ENCODE data around the gene WFDC1. TPM values are rescaled to one million over a fixed set of nuclear protein-coding genes. Genes with fewer than 3 reads are reported as not detected.

The WFDC1 gene
- total RNA-seq, 3 donors from 2014 or later = 0.16 to 3.3 (median 1.3) TPM

DNA sequence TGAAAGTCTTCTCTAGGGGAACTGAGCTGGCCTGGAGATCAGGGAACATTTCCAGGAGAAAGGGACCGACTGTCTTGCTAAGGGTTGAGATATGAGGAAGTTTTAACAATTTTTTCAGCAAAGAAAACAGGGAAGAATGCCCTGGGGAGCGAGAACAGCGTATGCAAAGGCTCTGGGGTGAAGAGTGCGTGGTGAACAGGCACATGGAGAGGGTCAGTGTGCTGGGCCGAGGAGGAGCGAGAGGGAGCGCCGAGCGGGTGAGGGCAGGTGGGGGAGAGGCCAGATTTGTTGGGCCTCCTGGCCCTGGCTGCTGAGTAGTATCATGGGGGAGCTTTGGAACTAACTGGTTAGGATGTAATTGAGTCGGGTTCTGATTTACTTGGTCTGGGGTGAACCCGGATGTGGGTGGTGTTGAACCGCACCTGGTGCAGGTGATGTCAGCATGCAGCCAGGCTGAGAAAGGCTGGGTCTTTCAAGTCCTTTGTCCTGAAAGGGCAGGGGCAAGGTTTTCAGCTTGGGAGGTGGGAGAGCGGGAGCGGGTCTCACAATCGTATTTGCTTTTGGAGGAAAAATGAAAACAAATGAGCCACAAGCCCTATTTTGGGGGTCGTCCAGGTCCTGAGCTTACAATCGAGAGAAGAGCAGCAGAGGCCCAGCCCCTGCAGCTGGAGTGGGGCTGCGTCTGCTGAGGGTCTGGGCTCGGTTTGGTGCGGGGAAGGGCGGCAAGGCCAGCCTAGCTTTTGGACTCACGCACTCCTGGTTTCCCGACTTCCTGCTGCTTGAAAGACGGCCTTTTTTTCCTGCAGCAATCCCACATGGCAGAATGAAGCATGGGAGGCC is 11.1 kb upstream of the WFDC1 start:
- Histone ChIP-seq H3K36me3 (no peaks in the 10 kb centered on the region), H3K9me3 (no peaks in the 10 kb centered on the region), H3K27me3 (no peaks in the 10 kb centered on the region), H3K4me1 (no peaks in the 10 kb centered on the region), H3K27ac (peak overlapping the region in 1 of 2 donors; percentile 83), H3K4me3 (no peak overlapping the region)
- TF ChIP-seq, protein P1, sequence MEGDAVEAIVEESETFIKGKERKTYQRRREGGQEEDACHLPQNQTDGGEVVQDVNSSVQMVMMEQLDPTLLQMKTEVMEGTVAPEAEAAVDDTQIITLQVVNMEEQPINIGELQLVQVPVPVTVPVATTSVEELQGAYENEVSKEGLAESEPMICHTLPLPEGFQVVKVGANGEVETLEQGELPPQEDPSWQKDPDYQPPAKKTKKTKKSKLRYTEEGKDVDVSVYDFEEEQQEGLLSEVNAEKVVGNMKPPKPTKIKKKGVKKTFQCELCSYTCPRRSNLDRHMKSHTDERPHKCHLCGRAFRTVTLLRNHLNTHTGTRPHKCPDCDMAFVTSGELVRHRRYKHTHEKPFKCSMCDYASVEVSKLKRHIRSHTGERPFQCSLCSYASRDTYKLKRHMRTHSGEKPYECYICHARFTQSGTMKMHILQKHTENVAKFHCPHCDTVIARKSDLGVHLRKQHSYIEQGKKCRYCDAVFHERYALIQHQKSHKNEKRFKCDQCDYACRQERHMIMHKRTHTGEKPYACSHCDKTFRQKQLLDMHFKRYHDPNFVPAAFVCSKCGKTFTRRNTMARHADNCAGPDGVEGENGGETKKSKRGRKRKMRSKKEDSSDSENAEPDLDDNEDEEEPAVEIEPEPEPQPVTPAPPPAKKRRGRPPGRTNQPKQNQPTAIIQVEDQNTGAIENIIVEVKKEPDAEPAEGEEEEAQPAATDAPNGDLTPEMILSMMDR (IDR thresholded peaks at IDR 0.05) = no peak
- no peak for TF ChIP-seq POLR2AphosphoS5 (IDR thresholded peaks at IDR 0.05)
- TF ChIP-seq POLR2A (IDR thresholded peaks at IDR 0.05) = no peak
- intact Hi-C loops (cut with DNase I; ENCODE audit: low total_unique reads) = no loop called here
- DNase-seq (ENCODE audit: low spot score in 2 of 2) = no peak

DNA sequence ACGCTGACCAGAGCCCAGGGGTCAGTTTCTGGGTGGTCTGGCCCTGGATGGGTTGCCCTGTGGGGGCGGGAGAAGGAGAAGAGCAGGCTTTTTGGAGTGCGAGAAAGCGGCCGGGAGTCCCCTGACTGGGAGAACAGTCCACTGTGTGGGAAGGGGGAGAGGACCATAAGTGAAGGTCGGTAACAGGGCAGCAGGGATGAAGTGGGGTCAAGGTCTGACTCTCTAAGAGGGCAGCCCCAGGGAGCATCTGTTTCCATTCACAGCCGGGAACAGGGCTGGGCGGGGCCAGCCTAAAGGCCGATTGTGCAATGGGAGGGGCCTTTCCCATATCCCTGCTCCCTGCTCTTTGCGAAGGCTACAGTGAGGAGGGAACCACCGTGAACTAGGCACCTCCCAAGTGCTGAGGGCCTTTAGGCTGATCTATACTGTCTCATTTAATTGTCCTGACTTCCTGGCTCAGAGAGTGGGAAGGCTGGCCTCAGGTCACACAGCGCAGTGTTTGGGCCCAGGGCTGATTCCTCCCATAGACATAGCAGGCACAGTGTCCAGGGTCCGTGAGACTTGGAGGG is 10.4 kb upstream of the WFDC1 start:
- H3K4me3 ChIP-seq = no peak overlapping the region
- H3K9me3 ChIP-seq = no peaks in the 10 kb centered on the region
- H3K4me1 ChIP-seq = no peaks in the 10 kb centered on the region
- H3K27ac ChIP-seq = peak overlapping the region in 1 of 2 donors; percentile 83
- no peak for TF ChIP-seq POLR2A (IDR thresholded peaks at IDR 0.05)
- TF ChIP-seq, protein P1 (IDR thresholded peaks at IDR 0.05) = no peak
- peak in 2 of 3 donors; percentile 25 to 39 for TF ChIP-seq POLR2AphosphoS5 (IDR thresholded peaks at IDR 0.05)
- intact Hi-C loops (cut with DNase I; ENCODE audit: low total_unique reads) = no loop called here
- DNase-seq (ENCODE audit: low spot score in 2 of 2) = no peak
- no peaks in the 10 kb centered on the region for H3K36me3 ChIP-seq
- H3K27me3 ChIP-seq = no peaks in the 10 kb centered on the region

DNA sequence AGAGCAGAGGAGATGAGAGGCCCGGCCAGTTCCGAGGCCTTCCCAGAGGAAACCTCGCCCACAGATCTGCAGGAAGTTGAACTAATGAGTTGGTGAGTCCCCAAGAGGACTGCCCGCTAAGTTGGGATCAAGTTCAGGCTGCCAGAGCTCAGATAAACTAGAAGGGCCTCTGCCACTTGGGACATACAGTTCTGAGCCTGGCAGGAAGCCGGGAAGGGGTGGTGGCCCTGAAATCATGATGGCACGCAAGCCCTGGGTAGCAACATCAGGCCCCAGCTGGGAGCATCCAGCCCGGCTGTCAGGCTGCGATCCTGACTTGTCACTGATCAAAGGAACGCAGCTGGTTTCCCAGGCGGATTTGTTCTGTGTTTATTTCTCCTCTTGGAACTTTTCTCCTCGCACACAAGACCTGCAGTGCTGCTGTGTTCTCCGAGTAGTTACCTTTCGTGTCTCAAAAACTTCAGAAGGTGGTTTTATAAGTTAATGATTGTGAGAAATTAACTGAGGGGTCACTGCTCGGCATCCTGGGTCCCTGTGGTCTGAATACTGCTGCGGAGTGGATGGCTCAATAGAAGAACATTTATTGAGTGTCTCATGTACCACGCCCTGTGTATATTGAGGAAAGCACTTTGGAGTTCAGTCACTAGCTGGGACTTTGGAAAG is 8.0 kb upstream of the WFDC1 start:
- no peak for DNase-seq (ENCODE audit: low spot score in 2 of 2)
- no peaks in the 10 kb centered on the region for H3K4me1 ChIP-seq
- intact Hi-C loops (cut with DNase I; ENCODE audit: low total_unique reads) = no loop called here
- H3K36me3 ChIP-seq = no peaks in the 10 kb centered on the region
- no peaks in the 10 kb centered on the region for H3K9me3 ChIP-seq
- no peak overlapping the region for H3K4me3 ChIP-seq
- peak overlapping the region in 1 of 2 donors; percentile 43 for H3K27ac ChIP-seq
- no peaks in the 10 kb centered on the region for H3K27me3 ChIP-seq
- TF ChIP-seq POLR2AphosphoS5 (IDR thresholded peaks at IDR 0.05) = peak in 2 of 3 donors; percentile 34 to 54
- TF ChIP-seq POLR2A (IDR thresholded peaks at IDR 0.05) = no peak

DNA sequence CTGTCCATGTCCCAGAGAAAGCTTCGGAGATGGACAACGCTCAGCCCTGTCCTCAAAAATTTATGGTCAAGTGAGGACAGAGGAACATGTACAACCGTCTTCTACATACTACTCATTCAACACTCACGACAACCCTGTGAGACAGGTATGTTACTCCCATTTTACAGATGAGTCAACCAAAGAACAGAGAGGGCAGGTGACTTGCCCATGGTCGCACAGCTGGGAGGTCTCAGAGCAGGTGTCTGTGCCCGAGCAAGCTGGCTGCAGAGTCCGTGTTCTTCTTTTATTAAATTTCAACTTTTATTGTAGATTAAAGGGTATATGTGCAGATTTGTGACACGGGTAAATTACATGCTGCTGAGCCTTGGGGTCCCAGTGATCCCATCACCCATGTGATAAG is 5.8 kb upstream of the WFDC1 start:
- no peaks in the 10 kb centered on the region for H3K9me3 ChIP-seq
- H3K27ac ChIP-seq = no peak overlapping the region
- DNase-seq (ENCODE audit: low spot score in 2 of 2) = no peak
- intact Hi-C loops (cut with DNase I; ENCODE audit: low total_unique reads) = no loop called here
- no peak for TF ChIP-seq POLR2A (IDR thresholded peaks at IDR 0.05)
- no peak for TF ChIP-seq POLR2AphosphoS5 (IDR thresholded peaks at IDR 0.05)
- TF ChIP-seq, protein P1 (IDR thresholded peaks at IDR 0.05) = no peak
- no peaks in the 10 kb centered on the region for H3K36me3 ChIP-seq
- peaks cover 0 to under 1% of the 10 kb centered on the region in 2 donors for H3K27me3 ChIP-seq
- no peaks in the 10 kb centered on the region for H3K4me1 ChIP-seq
- H3K4me3 ChIP-seq = no peak overlapping the region

DNA sequence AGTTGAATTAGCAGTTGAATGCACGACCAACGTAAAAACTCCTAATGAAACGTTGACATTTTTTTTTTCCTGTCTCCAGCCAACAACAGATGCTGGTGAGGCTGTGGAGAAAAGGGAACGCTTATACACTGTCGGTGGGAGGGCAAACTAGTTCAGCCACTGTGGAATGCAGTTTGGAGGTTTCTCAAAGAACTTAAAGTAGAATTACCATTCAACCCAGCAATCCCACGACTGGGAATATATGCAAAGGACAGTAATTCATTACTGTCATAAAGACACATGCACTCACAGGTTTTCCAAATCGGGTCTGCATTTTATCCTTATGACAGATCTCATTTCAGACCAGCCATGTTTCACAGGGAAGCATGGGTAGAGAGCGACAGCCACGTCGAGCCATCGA is 3.5 kb upstream of the WFDC1 start:
- intact Hi-C loops (cut with DNase I; ENCODE audit: low total_unique reads) = no loop called here

More for the DNA sequence above, 3.5 kb upstream of the WFDC1 start:
- Histone ChIP-seq H3K36me3 (no peaks in the 10 kb centered on the region), H3K27ac (no peak overlapping the region), H3K4me3 (no peak overlapping the region), H3K4me1 (no peaks in the 10 kb centered on the region), H3K27me3 (peaks cover 0 to 16% of the 10 kb centered on the region in 2 donors), H3K9me3 (no peaks in the 10 kb centered on the region)
- DNase-seq (ENCODE audit: low spot score in 2 of 2) = no peak
- TF ChIP-seq POLR2AphosphoS5 (IDR thresholded peaks at IDR 0.05) (no peak), POLR2A (IDR thresholded peaks at IDR 0.05) (no peak)
- TF ChIP-seq, protein P1 (IDR thresholded peaks at IDR 0.05) = no peak
